Esophagus (tissue), 2 donors: ENCODE results near the gene HECW1. TPM values are rescaled to one million over a fixed set of nuclear protein-coding genes. Genes with fewer than 3 reads are reported as not detected.

Experiments used
- H3K27ac ChIP-seq, 2 donors: one replicate each; pipeline ENCODE4 v1.5.1; 2013; ENCODE audit warnings: low read depth in 2 of 2, mild to moderate bottlenecking in 2 of 2, inconsistent platforms in 1 of 2, low read length in 1 of 2, moderate library complexity in 1 of 2
- H3K27me3 ChIP-seq, 2 donors: one replicate each; pipeline ENCODE4 v1.6.1; 2013; ENCODE audit warnings: low read length in 2 of 2, control low read depth in 1 of 2, mild to moderate bottlenecking in 1 of 2; ENCODE audit not compliant: insufficient read depth in 2 of 2, control insufficient read depth in 1 of 2
- H3K36me3 ChIP-seq, 2 donors: one replicate each; pipeline ENCODE4 v1.6.1; 2013; ENCODE audit warnings: low read length in 1 of 2; ENCODE audit not compliant: control insufficient read depth in 2 of 2, insufficient read depth in 2 of 2
- H3K4me1 ChIP-seq, 2 donors: one replicate each; pipeline ENCODE4 v1.6.1; 2013; ENCODE audit warnings: low read length in 1 of 2; ENCODE audit not compliant: control insufficient read depth in 2 of 2, insufficient read depth in 2 of 2
- H3K4me3 ChIP-seq, 2 donors: one replicate each; pipeline ENCODE4 v1.5.1; 2013; ENCODE audit warnings: low read length in 2 of 2, mild to moderate bottlenecking in 2 of 2, low read depth in 1 of 2, moderate library complexity in 1 of 2
- H3K9me3 ChIP-seq, 2 donors: one replicate each; pipeline ENCODE4 v1.6.1; 2013; ENCODE audit warnings: mild to moderate bottlenecking in 2 of 2, low read depth in 1 of 2, low read length in 1 of 2, moderate library complexity in 1 of 2; ENCODE audit not compliant: control insufficient read depth in 2 of 2, insufficient read depth in 1 of 2
- WGBS, 2 donors: extraction: QIAGEN DNeasy Blood & Tissue Kit; methylation state at CpG; one replicate each; pipeline ENCODE4 v1.1.7; 2013; 5-methylcytosine and 5-hydroxymethylcytosine counted together
- polyA plus RNA-seq, 2 donors: library from polyadenylated mRNA; stranded (reverse); fragments of 200-250 nt; gene quantifications; one replicate each; pipeline ENCODE4 v1.2.3, GENCODE V29; 2013
- donor health status: healthy with polysubstance abuse.
- donor health status: Bipolar disorder and iron deficiency.

HECW1 gene
- polyA plus RNA-seq, 2 donors, result 0.11 to 0.47 TPM

GRCh38 chr7:43438897-43439479, 326.5 kb downstream of the HECW1 start:
- H3K27me3 ChIP-seq, result no peaks in the 10 kb centered on the region
- H3K9me3 ChIP-seq, result no peaks in the 10 kb centered on the region
- H3K4me1 ChIP-seq, result no peaks in the 10 kb centered on the region
- H3K27ac ChIP-seq, result no peak overlapping the region
- no peaks in the 10 kb centered on the region for H3K36me3 ChIP-seq
- no peak overlapping the region for H3K4me3 ChIP-seq
- 54 to 68% methylated on average over 8 of the region's 8 CpGs for WGBS, 2 donors

GRCh38 chr7:43439631-43440401, 327.4 kb downstream of the HECW1 start:
- Histone ChIP-seq H3K9me3 (no peaks in the 10 kb centered on the region), H3K27me3 (no peaks in the 10 kb centered on the region), H3K36me3 (no peaks in the 10 kb centered on the region), H3K27ac (no peak overlapping the region), H3K4me3 (no peak overlapping the region), H3K4me1 (no peaks in the 10 kb centered on the region)
- WGBS, 2 donors, result 52 to 58% methylated on average over 15 of the region's 15 CpGs

GRCh38 chr7:43441231-43442130, 329.0 kb downstream of the HECW1 start:
- Histone ChIP-seq H3K27me3 (no peaks in the 10 kb centered on the region), H3K4me1 (no peaks in the 10 kb centered on the region), H3K36me3 (no peaks in the 10 kb centered on the region), H3K4me3 (no peak overlapping the region), H3K9me3 (no peaks in the 10 kb centered on the region), H3K27ac (no peak overlapping the region)
- WGBS, 2 donors, result 88 to 91% methylated on average over 11 of the region's 11 CpGs

GRCh38 chr7:43443381-43443780, 330.9 kb downstream of the HECW1 start:
- no peak overlapping the region for H3K27ac ChIP-seq
- no peak overlapping the region for H3K4me3 ChIP-seq
- 14 to 16% methylated on average over 1 of the region's 1 CpG for WGBS, 2 donors
- H3K4me1 ChIP-seq, result no peaks in the 10 kb centered on the region
- H3K27me3 ChIP-seq, result no peaks in the 10 kb centered on the region
- no peaks in the 10 kb centered on the region for H3K9me3 ChIP-seq
- no peaks in the 10 kb centered on the region for H3K36me3 ChIP-seq

- no peak overlapping the region for H3K27ac ChIP-seq
- H3K4me1 ChIP-seq, result no peaks in the 10 kb centered on the region
- H3K36me3 ChIP-seq, result no peaks in the 10 kb centered on the region
- no peaks in the 10 kb centered on the region for H3K9me3 ChIP-seq
- H3K4me3 ChIP-seq, result no peak overlapping the region
- 95 to 96% methylated on average over 72 of the region's 72 CpGs for WGBS, 2 donors
- H3K27me3 ChIP-seq, result no peaks in the 10 kb centered on the region
Observed at GRCh38 chr7:43444711-43445578, 332.5 kb downstream of the HECW1 start.

- Histone ChIP-seq H3K27ac (no peak overlapping the region), H3K9me3 (no peaks in the 10 kb centered on the region), H3K36me3 (no peaks in the 10 kb centered on the region), H3K4me3 (no peak overlapping the region), H3K27me3 (no peaks in the 10 kb centered on the region), H3K4me1 (no peaks in the 10 kb centered on the region)
- 82 to 85% methylated on average over 3 of the region's 3 CpGs for WGBS, 2 donors
Observed at GRCh38 chr7:43449577-43449976, 337.1 kb downstream of the HECW1 start.

- H3K4me1 ChIP-seq, result no peaks in the 10 kb centered on the region
- no peak overlapping the region for H3K27ac ChIP-seq
- H3K9me3 ChIP-seq, result no peaks in the 10 kb centered on the region
- 83 to 84% methylated on average over 3 of the region's 3 CpGs for WGBS, 2 donors
- no peak overlapping the region for H3K4me3 ChIP-seq
- H3K27me3 ChIP-seq, result no peaks in the 10 kb centered on the region
- H3K36me3 ChIP-seq, result no peaks in the 10 kb centered on the region
Observed at GRCh38 chr7:43450894-43451293, 338.4 kb downstream of the HECW1 start.

- Histone ChIP-seq H3K36me3 (no peaks in the 10 kb centered on the region), H3K9me3 (no peaks in the 10 kb centered on the region), H3K4me3 (no peak overlapping the region), H3K27me3 (no peaks in the 10 kb centered on the region), H3K27ac (no peak overlapping the region), H3K4me1 (no peaks in the 10 kb centered on the region)
- WGBS, 2 donors, result 23 to 24% methylated on average over 8 of the region's 8 CpGs
Observed at GRCh38 chr7:43454936-43455518, 342.6 kb downstream of the HECW1 start.

- no peaks in the 10 kb centered on the region for H3K9me3 ChIP-seq
- H3K27ac ChIP-seq, result no peak overlapping the region
- no peaks in the 10 kb centered on the region for H3K27me3 ChIP-seq
- H3K4me1 ChIP-seq, result no peaks in the 10 kb centered on the region
- no peak overlapping the region for H3K4me3 ChIP-seq
- H3K36me3 ChIP-seq, result no peaks in the 10 kb centered on the region
- WGBS, 2 donors, result 68 to 74% methylated on average over 14 of the region's 14 CpGs
Observed at GRCh38 chr7:43456200-43456599, 343.8 kb downstream of the HECW1 start.
